GM19463 (cell line): ENCODE results near the gene HDAC7.
A peak's percentile ranks its signal among the peaks of the same experiment; 100 is the strongest.

Experiments
- ATAC-seq: cut with Tn5 transposase; IDR thresholded peaks from one replicate; pipeline ENCODE4 v1.9.1; 2021; ENCODE audit warnings: mild to moderate bottlenecking, moderate library complexity; ENCODE audit not compliant: unreplicated experiment

Gene HDAC7

DNA sequence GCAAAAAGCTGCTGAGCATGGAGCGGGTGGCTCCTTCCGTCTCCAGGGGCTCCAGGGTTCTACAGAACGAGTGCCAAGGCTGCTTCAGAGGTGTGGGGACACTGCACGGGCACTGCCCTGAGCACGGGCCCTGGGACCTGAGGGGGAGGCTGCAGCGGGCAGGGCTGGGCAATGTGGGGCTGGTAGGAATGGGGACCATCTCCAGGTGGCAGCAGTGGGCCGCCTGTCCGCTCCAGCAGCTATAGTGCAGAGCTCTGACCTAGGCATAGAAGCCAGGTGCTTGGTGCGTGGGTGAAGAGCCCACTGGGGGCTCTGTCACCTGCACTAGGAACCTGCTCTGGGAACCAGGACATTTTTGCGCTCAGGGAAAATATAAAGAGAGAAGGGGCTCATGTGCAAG is 22.3 kb downstream of the HDAC7 start:
- peak; percentile 75 for ATAC-seq

GRCh38 chr12:47795814-47796411 is 23.8 kb downstream of the HDAC7 start:
- no peak for ATAC-seq

GRCh38 chr12:47795121-47795813 is 24.4 kb downstream of the HDAC7 start:
- ATAC-seq = no peak

DNA sequence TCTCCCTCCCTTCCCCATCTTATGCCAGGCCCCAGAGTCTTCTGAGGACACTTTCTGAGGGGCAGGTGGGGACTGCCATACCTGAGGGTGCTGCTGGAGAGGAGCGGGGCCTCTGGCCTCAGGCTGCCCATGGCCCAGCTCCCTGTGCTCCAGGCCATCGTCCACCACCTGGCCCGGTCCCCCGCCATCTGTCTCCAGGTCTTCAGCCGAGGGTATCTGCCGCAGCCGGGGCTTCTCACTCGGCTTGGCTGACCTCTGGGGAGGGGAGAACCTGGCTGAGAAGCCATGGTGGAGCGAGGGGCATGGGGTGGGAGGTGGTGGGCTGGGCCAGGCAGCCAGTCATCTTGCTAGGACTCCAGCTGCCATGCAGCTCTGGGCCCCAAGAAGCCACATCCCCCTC is 25.0 kb downstream of the HDAC7 start:
- ATAC-seq = no peak

DNA sequence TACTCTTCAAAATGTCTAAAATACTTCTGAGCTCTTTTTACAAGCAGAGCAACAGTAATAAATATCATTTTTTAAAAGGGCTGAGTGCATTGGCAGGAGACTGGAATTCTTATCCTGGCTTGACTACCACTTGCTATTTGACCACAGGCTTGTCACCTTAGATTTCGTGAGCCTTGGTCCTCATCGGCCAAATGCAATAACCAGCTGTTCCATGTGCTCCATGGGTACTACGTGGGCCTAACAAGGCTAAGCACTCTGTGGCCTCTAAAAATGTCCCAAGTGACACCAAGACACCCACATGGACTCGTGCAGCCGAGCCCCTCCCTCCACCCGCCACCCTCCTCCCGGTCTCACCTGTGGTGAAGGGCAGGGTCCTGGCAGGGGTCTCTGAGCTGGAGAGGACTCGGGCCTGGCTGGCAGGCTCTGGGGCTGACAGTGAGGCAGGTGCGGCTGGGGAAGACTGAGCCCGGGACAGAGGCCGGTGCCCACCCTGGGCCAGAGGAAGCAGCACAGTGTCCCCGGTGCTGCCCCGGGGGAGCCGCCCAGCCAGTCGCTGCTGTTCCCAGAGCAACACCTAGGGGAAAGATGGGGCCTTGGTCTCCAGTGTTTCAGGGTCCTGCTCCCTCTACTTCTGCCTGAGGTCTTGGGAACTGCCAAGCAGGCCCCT is 26.6 kb downstream of the HDAC7 start:
- no peak for ATAC-seq

DNA sequence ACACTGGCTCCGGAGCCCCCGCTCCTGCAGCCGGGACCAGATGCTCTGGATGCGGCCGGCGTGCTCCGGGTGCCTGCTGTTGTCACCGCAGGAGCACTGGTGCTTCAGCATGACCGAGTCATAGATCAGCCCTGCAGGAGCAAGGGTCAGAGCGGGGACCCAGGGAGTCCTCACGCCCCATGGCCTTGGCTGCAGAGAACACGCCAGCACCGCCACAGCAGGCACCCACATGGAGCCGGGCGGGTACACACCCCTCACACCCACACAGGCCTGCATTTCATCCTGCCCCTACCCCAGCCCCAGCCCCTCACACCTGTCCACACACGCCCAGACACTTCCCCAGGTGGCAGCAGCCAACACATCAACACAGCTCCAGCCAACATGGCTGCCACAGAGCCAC is 27.8 kb downstream of the HDAC7 start:
- ATAC-seq = no peak

DNA sequence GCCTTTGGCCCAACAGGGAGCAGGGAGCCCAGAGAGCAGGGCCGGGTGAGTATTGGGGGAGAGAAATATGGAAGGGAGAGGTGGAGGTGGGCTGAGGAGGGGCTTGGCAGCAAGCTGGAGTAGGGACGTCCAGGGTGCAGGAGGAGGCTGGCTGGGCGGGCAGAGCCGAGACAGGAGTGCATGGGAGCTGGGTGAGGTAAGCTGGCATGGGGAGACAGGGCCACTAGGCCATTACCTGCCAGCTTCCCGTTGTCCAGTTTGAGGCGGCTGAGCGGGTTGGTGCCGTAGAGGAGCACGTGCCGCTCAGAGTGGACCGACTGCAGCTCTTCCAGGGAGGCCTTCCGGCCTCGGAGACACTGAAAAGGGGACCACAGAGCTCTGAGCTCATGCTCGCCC is 28.4 kb downstream of the HDAC7 start:
- ATAC-seq = no peak

DNA sequence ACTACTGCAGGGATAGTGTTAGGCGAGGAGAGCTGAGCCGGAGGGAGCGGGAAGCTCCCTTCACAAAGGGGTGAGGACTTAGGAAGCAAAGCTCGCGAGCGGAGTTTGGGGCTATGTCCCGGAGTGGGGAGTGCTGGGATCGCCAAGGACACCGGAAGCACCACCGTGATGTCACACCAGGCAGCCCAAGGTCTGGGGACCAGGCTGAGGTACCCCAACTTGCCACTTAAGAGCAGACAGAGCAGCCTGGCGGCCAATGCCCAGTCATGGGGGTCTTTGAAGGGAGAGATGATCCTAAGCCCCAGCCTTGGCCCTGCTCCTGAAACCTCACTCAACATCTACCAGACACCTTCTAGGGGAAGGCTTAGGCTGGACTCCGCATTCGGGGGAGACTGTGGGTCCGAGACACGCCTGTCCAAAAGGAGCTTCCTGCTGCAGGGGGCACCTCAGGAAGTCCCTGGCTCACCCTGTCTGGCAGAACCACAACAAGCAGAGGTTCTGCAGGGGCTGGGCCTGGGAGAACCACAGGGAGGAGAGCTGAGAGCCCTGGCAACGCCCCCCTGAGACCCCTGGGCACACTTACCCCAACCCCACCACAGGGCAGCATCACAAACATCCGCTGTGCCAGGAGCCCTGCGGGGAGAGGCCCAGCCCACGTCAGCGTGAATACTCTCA is 28.9 kb downstream of the HDAC7 start:
- no peak for ATAC-seq

DNA sequence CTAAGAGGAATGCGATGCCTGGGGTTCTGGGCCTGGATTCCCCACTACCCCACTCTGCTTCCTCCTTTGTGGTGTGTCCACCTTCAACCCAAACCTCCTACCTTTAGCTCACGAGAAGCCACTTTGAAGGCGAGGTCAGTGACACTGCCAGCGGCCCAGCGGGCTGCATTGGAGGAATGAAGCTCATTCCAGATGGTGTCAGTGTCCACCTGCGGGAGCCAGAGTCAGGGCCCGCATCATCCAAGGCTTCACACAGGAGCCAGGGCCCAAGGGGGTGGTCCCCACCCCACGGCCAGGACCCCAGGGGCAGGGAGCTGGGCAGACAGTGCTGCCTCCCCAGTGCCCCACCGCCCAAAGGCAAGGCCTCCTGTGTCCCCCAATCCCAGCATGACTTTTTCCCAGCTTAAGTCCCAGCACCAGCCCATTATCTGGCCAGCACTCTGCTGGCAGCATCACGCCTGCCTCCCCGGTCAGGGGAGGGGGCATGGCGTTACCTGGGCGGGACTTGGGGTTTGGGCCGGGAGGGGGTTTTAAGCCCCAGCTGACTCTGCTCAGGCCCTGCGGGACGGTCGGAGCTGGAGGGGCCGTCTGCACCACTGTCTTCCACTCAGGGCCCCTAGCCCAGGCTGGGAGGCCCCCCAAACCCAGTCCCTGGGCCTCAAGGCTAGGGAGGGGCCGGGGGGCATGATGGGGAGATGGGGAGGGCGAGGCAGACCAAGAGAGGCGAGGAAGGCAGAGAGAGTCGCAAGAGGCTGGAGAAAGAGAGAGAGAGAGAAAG is 29.8 kb downstream of the HDAC7 start:
- ATAC-seq = no peak

GRCh38 chr12:47789141-47789540 is 30.6 kb downstream of the HDAC7 start:
- ATAC-seq = no peak

GRCh38 chr12:47787596-47788319 is 31.9 kb downstream of the HDAC7 start:
- no peak for ATAC-seq

- no peak for ATAC-seq
Measured at GRCh38 chr12:47786662-47787280, 32.9 kb downstream of the HDAC7 start.

GRCh38 chr12:47785887-47786661 is 33.6 kb downstream of the HDAC7 start:
- no peak for ATAC-seq

GRCh38 chr12:47785036-47785886 is 34.4 kb downstream of the HDAC7 start:
- no peak for ATAC-seq

DNA sequence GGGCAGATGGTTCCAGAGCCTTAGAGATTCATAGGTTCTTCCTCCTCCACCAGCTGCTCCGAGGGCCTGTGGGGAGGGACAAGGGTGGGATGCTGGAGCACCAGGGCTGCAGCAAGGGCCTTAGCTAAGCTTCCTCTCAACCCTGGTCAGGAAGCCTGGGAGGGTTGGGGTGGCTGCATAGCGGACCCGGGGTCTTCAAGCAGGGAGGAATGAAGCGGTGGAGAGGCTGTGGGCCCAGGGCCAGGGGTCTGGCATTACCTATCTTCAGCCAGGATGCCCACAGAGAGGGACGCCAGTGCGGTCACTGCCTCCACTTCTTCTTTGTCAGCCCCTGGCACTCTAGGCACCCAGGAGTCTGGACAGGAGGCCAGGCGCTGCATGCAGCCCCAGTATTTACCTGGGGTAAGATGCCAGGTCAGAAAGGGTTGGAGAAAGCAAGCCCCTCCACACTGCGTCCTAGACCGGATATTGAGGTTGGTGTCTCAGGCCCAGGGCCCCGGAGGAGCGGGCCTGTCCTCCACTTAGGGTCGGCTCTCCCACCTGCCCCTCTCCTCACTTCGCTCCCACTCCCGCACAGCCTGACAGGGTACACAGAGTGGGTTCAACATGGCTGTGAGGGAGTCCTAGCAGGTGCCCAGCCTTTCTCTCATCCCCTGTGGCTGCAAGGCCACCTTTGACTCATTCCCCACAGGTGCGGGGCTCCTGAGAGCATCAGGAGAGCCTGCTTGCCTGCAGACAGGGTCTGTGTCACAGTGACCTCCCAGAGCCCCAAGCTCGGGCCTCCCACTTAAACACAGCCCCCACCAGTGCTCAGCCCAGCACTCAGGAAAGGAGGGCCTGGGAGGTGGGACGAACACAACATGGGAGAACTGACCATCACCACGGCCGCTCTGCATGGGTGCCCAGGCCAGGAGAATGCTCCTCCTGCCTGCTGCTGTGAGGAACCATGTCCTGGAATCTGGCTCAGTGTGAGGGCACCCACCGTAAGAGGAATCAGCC is 35.6 kb downstream of the HDAC7 start:
- ATAC-seq = no peak

- ATAC-seq = no peak
Measured at GRCh38 chr12:47783024-47783755, 36.5 kb downstream of the HDAC7 start.
